Cardiac fibroblast (primary cell): Measurements from ENCODE around the gene LRBA.
"Not testable (repeated sequence)": the region's sequence is repeated elsewhere in the genome, so short reads cannot be mapped to it uniquely, and the experiment has no call there.

Experiments
- DNase-seq, 2 donors: peaks; one replicate each; pipeline versions ENCODE4 v3.0.0 to v3.0.0-alpha.2; 2010; ENCODE audit warnings: low read depth in 2 of 2
- H3K4me3 ChIP-seq, 2 donors: replicated peaks in 1 of 2; 1 replicate in 1 of 2; 2 replicates in 1 of 2; pipeline ENCODE4 v1.5.1; 2011; ENCODE audit warnings: low read depth in 2 of 2, low read length in 2 of 2, mild to moderate bottlenecking in 2 of 2, moderate library complexity in 1 of 2
- TF ChIP-seq, protein P1 (sequence below): IDR thresholded peaks from one replicate; pipeline ENCODE4 v1.5.1; 2011; ENCODE audit warnings: low read depth, mild to moderate bottlenecking, low read length, inconsistent platforms

Gene LRBA

DNA sequence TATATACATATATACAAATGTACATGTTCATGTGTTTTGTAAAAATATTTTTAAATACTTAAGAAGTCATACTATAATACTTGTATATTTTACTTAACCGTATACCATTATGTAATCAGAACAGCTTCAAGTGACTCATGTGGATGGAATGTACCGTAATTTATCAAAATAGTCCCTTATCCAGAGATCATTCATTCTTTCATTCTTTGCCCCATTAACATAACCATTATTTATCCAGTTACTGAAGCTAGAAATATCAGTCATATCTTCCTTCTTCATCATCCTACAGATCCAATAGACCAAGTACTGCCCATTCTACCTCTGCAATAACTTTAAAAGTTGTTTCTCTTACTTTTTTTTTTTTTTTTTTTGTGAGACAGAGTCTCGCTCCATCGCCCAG, 268.9 kb downstream of the LRBA start:
- peak; percentile 11 to 70 for DNase-seq
- no peak overlapping the region for H3K4me3 ChIP-seq
- TF ChIP-seq, protein P1, sequence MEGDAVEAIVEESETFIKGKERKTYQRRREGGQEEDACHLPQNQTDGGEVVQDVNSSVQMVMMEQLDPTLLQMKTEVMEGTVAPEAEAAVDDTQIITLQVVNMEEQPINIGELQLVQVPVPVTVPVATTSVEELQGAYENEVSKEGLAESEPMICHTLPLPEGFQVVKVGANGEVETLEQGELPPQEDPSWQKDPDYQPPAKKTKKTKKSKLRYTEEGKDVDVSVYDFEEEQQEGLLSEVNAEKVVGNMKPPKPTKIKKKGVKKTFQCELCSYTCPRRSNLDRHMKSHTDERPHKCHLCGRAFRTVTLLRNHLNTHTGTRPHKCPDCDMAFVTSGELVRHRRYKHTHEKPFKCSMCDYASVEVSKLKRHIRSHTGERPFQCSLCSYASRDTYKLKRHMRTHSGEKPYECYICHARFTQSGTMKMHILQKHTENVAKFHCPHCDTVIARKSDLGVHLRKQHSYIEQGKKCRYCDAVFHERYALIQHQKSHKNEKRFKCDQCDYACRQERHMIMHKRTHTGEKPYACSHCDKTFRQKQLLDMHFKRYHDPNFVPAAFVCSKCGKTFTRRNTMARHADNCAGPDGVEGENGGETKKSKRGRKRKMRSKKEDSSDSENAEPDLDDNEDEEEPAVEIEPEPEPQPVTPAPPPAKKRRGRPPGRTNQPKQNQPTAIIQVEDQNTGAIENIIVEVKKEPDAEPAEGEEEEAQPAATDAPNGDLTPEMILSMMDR, result no peak

DNA sequence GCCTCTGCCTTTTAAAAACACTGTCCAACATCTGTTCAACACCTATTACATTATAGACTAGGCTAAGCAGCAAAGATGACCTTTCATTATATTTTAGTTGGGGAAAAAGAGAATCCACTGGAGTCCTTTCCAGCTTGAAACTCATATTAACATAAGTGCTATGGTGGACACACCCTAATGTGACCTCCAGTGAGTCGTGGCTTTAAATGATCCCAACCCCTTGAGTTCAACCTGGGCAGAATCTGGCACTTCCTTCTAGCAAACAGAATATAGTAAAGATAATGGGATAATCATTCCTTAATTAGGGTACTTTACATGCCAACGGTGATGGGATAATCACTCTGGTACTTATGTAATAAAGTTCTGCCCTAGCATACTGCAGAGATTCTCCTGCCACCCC, 270.5 kb downstream of the LRBA start:
- TF ChIP-seq, protein P1, result no peak
- H3K4me3 ChIP-seq, result no peak overlapping the region
- DNase-seq, result no peak

GRCh38 chr4:150743564-150744342, 271.3 kb downstream of the LRBA start:
- TF ChIP-seq, protein P1, result no peak
- DNase-seq, result peak in 1 of 2 donors; percentile 33
- no peak overlapping the region for H3K4me3 ChIP-seq

GRCh38 chr4:150742930-150743329, 272.2 kb downstream of the LRBA start:
- DNase-seq, result peak in 1 of 2 donors; percentile 6
- not testable (repeated sequence) for H3K4me3 ChIP-seq

GRCh38 chr4:150739591-150739990, 275.5 kb downstream of the LRBA start:
- TF ChIP-seq, protein P1, result no peak
- no peak for DNase-seq
- no peak overlapping the region for H3K4me3 ChIP-seq

DNA sequence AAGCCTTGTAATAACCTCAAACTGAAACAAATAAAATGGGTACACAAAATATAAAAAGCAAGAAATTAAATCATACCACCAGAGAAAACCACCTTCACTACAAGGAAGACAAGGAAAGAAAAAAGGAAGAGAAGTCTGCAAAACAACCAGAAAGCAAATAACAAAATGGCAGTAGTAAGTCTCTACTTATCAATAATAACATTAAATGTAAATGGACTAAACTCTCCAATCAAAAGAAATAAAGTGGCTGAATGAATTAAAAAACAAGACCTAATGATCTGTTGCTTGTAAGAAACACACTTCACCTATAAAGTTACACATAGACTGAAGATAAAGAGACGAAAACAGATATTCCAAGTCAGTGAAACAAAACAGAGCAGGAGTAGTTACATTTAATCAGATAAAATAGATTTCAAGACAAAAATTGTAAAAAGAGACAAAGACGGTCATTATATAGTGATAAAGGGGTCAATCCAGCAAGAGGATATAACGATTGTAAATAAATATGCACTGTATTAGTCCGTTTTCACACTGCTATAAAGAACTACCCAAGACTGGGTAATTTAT, 289.0 kb downstream of the LRBA start:
- H3K4me3 ChIP-seq, result no peak overlapping the region
- DNase-seq, result no peak
- TF ChIP-seq, protein P1, result no peak

GRCh38 chr4:150723727-150724411, 291.2 kb downstream of the LRBA start:
- DNase-seq, result no peak

More at GRCh38 chr4:150723727-150724411, 291.2 kb downstream of the LRBA start:
- no peak overlapping the region for H3K4me3 ChIP-seq
- TF ChIP-seq, protein P1, result no peak
